ENCODE results near the gene CFAP97.
A peak's percentile ranks its signal among the peaks of the same experiment; 100 is the strongest.
"Not testable (repeated sequence)": the region's sequence is repeated elsewhere in the genome, so short reads cannot be mapped to it uniquely, and the experiment has no call there.

CFAP97 gene

GRCh38 chr4:185211641-185212040 lies 7.8 kb upstream of the CFAP97 start:
- ChIA-PET POLR2A (no interaction called here), CTCF (no interaction called here)
- no peak for DNase-seq (ENCODE audit: low read depth, low spot score)
- TF ChIP-seq CTCF (IDR thresholded peaks at IDR 0.05; ENCODE audit: insufficient read depth, low read length, missing control alignments): no peak
- peak overlapping the region; percentile 36; the same call in 1 of the 2 replicates for H3K4me3 ChIP-seq (ENCODE audit: low read depth, low read length)

DNA sequence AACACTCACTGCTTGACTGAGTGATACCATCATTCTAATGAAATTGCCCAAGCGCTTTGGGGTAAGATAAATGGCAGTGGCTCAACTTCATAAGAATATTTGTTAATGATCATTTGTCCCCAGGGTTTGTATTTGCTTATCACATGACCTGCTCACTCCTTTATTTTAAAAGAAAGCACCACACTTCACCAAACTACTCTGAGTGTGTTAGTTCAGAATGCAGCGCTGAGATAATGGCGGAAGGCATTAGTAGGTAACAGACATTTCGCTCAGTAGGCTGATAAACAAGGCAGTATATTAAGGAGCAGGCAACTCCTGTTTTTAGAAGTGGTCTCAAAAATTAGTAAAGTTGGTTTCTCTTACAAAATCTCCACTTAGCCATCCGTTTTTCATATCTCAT lies 7.2 kb upstream of the CFAP97 start:
- no peak for DNase-seq (ENCODE audit: low read depth, low spot score)
- ChIA-PET POLR2A (no interaction called here), CTCF (no interaction called here)
- TF ChIP-seq CTCF (IDR thresholded peaks at IDR 0.05; ENCODE audit: insufficient read depth, low read length, missing control alignments): no peak
- H3K4me3 ChIP-seq (ENCODE audit: low read depth, low read length): peak overlapping the region; percentile 92

DNA sequence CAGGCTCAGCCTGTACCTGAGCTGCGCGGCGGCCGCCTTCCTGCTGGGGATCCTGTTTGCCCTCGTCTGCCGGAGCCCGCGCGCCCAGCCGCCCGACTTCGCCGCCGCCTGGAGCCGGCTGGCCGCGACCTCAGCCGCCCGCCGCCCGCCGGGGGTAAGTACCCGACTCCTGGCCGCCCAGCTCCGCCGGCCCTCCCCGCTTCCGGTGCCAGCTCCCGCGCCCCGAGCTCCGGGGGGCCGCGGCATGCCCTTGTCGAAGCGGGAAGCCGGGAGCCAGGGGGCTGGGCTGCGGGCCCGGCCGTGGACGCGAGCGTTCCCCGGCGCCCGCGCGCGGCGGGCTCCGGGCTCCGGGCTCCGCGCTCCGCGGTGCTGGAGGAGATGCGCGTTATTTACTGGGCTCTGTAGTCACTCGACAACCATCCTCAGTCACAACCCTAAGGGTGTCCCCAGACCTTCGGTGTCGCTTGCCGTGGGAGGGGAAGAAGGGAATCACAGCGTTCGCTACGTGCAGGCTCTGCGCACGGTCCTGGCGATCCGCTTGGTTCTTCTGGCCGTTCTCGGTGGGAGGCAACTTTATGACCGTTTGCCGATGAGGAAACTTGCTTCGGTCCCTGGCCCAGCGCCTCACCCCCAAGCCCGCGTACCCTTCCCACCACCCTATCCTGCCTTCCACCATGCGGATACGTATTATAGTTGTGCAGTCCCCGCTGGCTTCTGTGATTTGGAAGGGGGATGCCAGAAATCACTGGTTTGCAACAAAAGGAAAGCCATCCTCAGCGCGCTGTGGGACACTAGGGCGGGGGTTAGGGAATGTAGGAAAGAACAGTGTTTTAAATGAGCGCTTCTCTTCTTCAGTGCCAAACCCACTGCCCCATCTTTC lies 6.5 kb upstream of the CFAP97 start:
- peak overlapping the region; percentile 92 for H3K4me3 ChIP-seq (ENCODE audit: low read depth, low read length)
- DNase-seq (ENCODE audit: low read depth, low spot score): no peak
- no peak for TF ChIP-seq CTCF (IDR thresholded peaks at IDR 0.05; ENCODE audit: insufficient read depth, low read length, missing control alignments)
- POLR2A ChIA-PET: interaction anchor here (1.2 kb wide), 1 partner anchor 9 kb away, joined by 3 read pairs; no protein-coding TSS in a partner anchor
- CTCF ChIA-PET: interaction anchor here (1.2 kb wide), 1 partner anchor 8 kb away, joined by 4 read pairs; no protein-coding TSS in a partner anchor

- CTCF ChIA-PET: interaction anchor here (1.2 kb wide), 2 partner anchors 9 to 263 kb away, joined by 4 read pairs; no protein-coding TSS in a partner anchor
- H3K4me3 ChIP-seq (ENCODE audit: low read depth, low read length): peak overlapping the region; percentile 92
- not testable (repeated sequence) for DNase-seq (ENCODE audit: low read depth, low spot score)
- POLR2A ChIA-PET: interaction anchor here (1.2 kb wide), 1 partner anchor 9 kb away, joined by 3 read pairs; no protein-coding TSS in a partner anchor
These were observed 6.0 kb upstream of the CFAP97 start for GRCh38 chr4:185209852-185210101.

GRCh38 chr4:185209031-185209851 lies 5.4 kb upstream of the CFAP97 start, which contains the start of gene SNX25:
TSS of gene SNX25 (plus strand) at chr4:185209598. CDS start at chr4:185209827, 229 bp downstream.
- no peak for DNase-seq (ENCODE audit: low read depth, low spot score)
- ChIA-PET POLR2A (interaction anchor here (0.9 to 1.2 kb wide), 2 partner anchors 10 to 187 kb away, joined by 3 to 4 read pairs; partner anchors contain the start of genes ANKRD37 and LRP2BP), CTCF (interaction anchor here (0.8 to 1.5 kb wide), 6 partner anchors 9 to 264 kb away, joined by 3 to 4 read pairs (median 4); no protein-coding TSS in a partner anchor)
- TF ChIP-seq CTCF (IDR thresholded peaks at IDR 0.05; ENCODE audit: insufficient read depth, low read length, missing control alignments): peak; percentile 17
- H3K4me3 ChIP-seq (ENCODE audit: low read depth, low read length): peak within 1 kb of the TSS; percentile 92

GRCh38 chr4:185207466-185207865 lies 3.7 kb upstream of the CFAP97 start:
- DNase-seq (ENCODE audit: low read depth, low spot score): no peak
- ChIA-PET CTCF (interaction anchor here (0.6 kb wide), 1 partner anchor 183 kb away, joined by 3 read pairs; no protein-coding TSS in a partner anchor), POLR2A (no interaction called here)
- no peak overlapping the region for H3K4me3 ChIP-seq (ENCODE audit: low read depth, low read length)
- TF ChIP-seq CTCF (IDR thresholded peaks at IDR 0.05; ENCODE audit: insufficient read depth, low read length, missing control alignments): no peak
